Left kidney (tissue), 2 donors: Measurements from ENCODE around the gene ARPC5. TPM values are rescaled to one million over a fixed set of nuclear protein-coding genes. Genes with fewer than 3 reads are reported as not detected.

Source experiments
- DNase-seq: peaks from one replicate; pipeline ENCODE4 v3.0.0-alpha.2; 2013
- polyA plus RNA-seq: library from polyadenylated mRNA; unstranded; fragments of 120-200 nt; gene quantifications from one replicate; pipeline ENCODE4 v1.2.1, GENCODE V29; 2013; ENCODE audit not compliant: insufficient read length

ARPC5 gene
- polyA plus RNA-seq, 1 donor: 143 TPM

- DNase-seq: no peak
Observed at GRCh38 chr1:183588827-183589226, 46.8 kb downstream of the ARPC5 start.

DNA sequence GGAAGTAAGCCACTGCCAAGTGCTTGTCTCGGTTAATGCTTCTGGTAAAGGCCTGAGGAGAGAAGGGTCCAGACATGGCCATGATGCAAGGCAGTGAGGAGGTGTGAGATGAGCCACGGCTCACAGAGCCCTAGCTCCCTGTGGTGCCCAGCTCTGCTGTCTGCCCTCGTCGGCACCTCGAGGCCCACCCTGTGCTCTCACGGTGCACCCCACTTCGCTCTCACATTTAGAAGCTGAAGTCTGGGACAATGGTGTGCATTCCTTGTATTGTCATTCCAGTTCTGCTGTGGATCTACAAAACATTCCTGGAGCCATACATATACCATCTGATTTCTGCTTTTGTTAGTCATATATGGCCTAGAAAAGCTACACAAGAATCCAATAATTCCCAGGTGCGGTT, 48.7 kb downstream of the ARPC5 start:
- DNase-seq: no peak

DNA sequence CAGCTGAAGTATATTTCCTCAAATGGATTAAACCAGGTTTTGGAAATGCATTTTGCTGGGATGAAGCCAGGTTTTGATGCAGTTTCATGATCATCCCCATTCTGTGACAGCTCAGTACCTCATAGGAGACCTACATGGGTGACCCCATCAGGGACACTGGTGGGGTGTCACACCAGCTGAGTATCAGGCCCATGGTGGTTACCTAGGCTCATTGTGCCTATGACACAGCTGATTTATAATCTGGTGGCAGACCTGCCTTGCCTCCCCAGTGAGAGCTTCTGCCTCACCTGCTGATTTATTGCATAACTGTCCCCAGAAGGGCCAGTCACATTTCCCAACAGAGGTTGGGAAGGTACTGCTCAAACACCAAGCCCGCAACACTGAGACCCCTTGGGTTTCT, 49.1 kb downstream of the ARPC5 start:
- DNase-seq: no peak

DNA sequence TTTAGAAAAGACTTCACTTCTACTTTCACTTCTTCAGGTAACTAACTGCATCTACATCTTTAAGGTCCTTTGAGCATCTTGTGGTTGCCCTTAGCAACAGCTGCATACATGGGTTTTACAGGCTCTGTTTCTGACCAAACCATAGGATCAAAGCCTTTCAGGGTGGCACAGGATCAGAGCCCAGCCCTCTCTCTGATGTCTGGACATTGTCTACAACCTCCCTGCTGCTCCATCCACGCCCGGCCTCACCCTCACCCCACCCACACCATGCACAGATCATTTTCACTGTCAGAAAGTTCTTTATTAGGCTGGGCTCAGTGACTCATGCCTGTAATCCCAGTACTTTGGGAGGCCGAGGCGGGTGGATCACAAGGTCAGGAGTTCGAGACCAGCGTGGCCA, 50.5 kb downstream of the ARPC5 start:
- DNase-seq: no peak

GRCh38 chr1:183584147-183584546, 51.4 kb downstream of the ARPC5 start:
- no peak for DNase-seq

- DNase-seq: no peak
Observed at GRCh38 chr1:183583466-183583865, 52.1 kb downstream of the ARPC5 start.

GRCh38 chr1:183582021-183582713, 53.4 kb downstream of the ARPC5 start:
- DNase-seq: no peak

DNA sequence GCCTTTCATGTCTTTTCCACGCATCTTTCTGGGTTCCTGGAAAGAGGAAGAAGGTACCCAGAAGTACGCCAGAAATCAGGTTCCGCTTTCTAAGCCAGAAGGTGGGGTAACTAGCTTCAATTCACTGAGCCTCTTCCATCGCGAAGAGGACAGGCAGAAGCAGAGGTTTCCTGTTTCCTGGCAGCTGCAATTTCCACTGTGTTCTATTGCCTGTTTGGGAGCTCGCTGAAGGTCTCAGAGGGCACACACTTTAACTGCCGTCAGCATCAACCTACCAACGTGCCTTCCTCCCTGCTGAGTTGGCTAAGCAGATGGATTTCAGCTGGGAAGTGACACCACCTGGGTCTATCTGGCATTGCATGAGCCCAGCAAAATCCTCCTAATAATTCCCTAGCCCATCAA, 55.3 kb downstream of the ARPC5 start:
- peak; percentile 45 for DNase-seq

DNA sequence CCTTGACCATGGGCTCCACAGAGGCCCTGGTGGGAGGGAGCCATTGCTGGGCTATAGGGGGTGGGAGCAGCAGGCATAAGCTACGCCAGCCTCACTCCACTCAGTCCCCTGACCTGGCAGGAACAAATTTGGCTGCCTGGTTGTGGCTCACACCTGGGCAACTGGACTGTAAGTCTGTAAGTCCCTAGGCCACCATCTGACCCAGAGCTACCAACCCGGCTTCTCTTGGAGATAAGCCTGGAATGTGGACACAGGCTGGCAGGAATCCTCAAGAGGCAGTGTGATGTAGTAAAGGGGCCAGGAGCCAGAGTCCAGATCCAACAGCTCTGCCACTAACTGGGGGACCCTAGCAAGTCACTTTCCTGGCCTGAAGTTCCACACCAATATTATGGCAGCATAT, 56.7 kb downstream of the ARPC5 start:
- DNase-seq: no peak

GRCh38 chr1:183577897-183578465, 57.6 kb downstream of the ARPC5 start:
- no peak for DNase-seq

DNA sequence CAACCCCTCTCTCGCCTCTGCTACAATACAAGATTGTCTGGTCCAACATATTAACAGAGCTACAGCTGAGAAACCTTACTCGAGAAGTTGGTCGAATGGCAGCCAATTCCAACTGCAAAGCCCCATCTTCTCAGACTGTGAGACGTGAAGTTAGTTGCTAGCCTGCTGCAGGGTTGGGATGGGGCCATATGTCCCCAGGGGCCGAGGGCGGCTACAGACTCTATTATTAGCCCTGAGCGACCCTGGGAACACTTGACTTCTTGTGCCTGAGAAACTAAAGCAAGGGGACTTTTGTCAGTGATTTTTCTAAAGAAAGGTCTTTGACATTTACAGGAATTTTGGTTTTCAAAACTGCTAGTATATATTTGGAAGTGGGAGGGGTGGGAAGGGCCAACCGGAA, 59.0 kb downstream of the ARPC5 start:
- DNase-seq: no peak

GRCh38 chr1:183575606-183576005, 60.0 kb downstream of the ARPC5 start:
- no peak for DNase-seq

GRCh38 chr1:183572721-183573120, 62.9 kb downstream of the ARPC5 start:
- DNase-seq: no peak

- no peak for DNase-seq
Observed at GRCh38 chr1:183571678-183572268, 63.8 kb downstream of the ARPC5 start.

Other genes with a start within 250 kb of the ARPC5 start
- 4.2 TPM for gene NMNAT2, start 217.4 kb downstream of the ARPC5 start, polyA plus RNA-seq
- gene SMG7, start 163.3 kb downstream of the ARPC5 start, polyA plus RNA-seq: 87.4 TPM
- 2.9 TPM for gene NCF2, start 45.3 kb downstream of the ARPC5 start, polyA plus RNA-seq
- 0.10 TPM for gene APOBEC4, start 17.5 kb upstream of the ARPC5 start, polyA plus RNA-seq
- 57.1 TPM for gene RGL1, start 169.3 kb upstream of the ARPC5 start, polyA plus RNA-seq